ENCODE measurements around the gene RGS18. TPM values are rescaled to one million over a fixed set of nuclear protein-coding genes. Genes with fewer than 3 reads are reported as not detected.

The RGS18 gene
- total and polyA plus RNA-seq, 2 of the 8 experiments (the other 6 are each of a cell fraction or from before 2014, with no cell fraction given), result not detected

- no peak for TF ChIP-seq CHD7 (IDR thresholded peaks at IDR 0.05; ENCODE audit: insufficient replicate concordance, low read length)
- no peak for TF ChIP-seq HDAC2 (IDR thresholded peaks at IDR 0.05; ENCODE audit: borderline replicate concordance in 1 of 2, low read depth in 2 of 2, low read length in 2 of 2)
- TF ChIP-seq SIRT6 (IDR thresholded peaks at IDR 0.05; ENCODE audit: low read length), result no peak
- no peak for TF ChIP-seq CEBPB (IDR thresholded peaks at IDR 0.05; ENCODE audit: low read depth, low read length)
- no peak for TF ChIP-seq MAFK (IDR thresholded peaks at IDR 0.05; ENCODE audit: low read depth, low read length)
- TF ChIP-seq NRF1 (IDR thresholded peaks at IDR 0.05; ENCODE audit: low read depth, low read length), result no peak
- no peak for TF ChIP-seq HDAC6 (IDR thresholded peaks at IDR 0.05; ENCODE audit: low read depth, low read length)
- TF ChIP-seq CTBP2 (IDR thresholded peaks at IDR 0.05; ENCODE audit: borderline replicate concordance, insufficient read depth, insufficient read length, low read length), result no peak
- no peak for TF ChIP-seq MAX (IDR thresholded peaks at IDR 0.05)
- TF ChIP-seq EP300 (IDR thresholded peaks at IDR 0.05; ENCODE audit: borderline replicate concordance in 1 of 2, low read depth in 2 of 2, low read length in 2 of 2), result no peak
- TF ChIP-seq TCF12 (IDR thresholded peaks at IDR 0.05; ENCODE audit: low read depth, low read length), result no peak
- TF ChIP-seq BRCA1 (IDR thresholded peaks at IDR 0.05; ENCODE audit: low read depth, low read length), result no peak
Measured at GRCh38 chr1:192225703-192226102, 67.4 kb downstream of the RGS18 start (continued).
